NCI-H2081 treated with DMSO at 0.1 percent for 48 hours (cell line): Measurements from ENCODE around the gene RNU5D-1.

Experiments used
- DNase-seq: peaks from one replicate; lab custom pipeline; 2025; lab: John Stamatoyannopoulos, UW

The RNU5D-1 gene

GRCh38 chr1:44724955-44725698 is 5.8 kb downstream of the RNU5D-1 start:
- DNase-seq, result no peak

GRCh38 chr1:44724296-44724954 is 6.5 kb downstream of the RNU5D-1 start:
- no peak for DNase-seq

- no peak for DNase-seq
These were observed 7.3 kb downstream of the RNU5D-1 start for GRCh38 chr1:44723496-44724295.

- DNase-seq, result no peak
These were observed 7.9 kb downstream of the RNU5D-1 start for GRCh38 chr1:44723064-44723463.

- no peak for DNase-seq
These were observed 9.2 kb downstream of the RNU5D-1 start for GRCh38 chr1:44721485-44722361.

GRCh38 chr1:44720281-44720680 is 10.7 kb downstream of the RNU5D-1 start:
- DNase-seq, result no peak

GRCh38 chr1:44719318-44719717 is 11.7 kb downstream of the RNU5D-1 start:
- DNase-seq, result no peak

- DNase-seq, result no peak
These were observed 12.9 kb downstream of the RNU5D-1 start for GRCh38 chr1:44718091-44718490.

GRCh38 chr1:44717653-44718052 is 13.3 kb downstream of the RNU5D-1 start:
- DNase-seq, result no peak

GRCh38 chr1:44717156-44717555 is 13.8 kb downstream of the RNU5D-1 start:
- no peak for DNase-seq

GRCh38 chr1:44714944-44715571 is 15.9 kb downstream of the RNU5D-1 start:
- peak; percentile 38 for DNase-seq

- DNase-seq, result no peak
These were observed 16.4 kb downstream of the RNU5D-1 start for GRCh38 chr1:44714532-44714931.

- no peak for DNase-seq
These were observed 17.6 kb downstream of the RNU5D-1 start for GRCh38 chr1:44713321-44713781.

- no peak for DNase-seq
These were observed 22.8 kb downstream of the RNU5D-1 start for GRCh38 chr1:44707959-44708831.

- no peak for DNase-seq
These were observed 23.7 kb downstream of the RNU5D-1 start for GRCh38 chr1:44707112-44707881.

GRCh38 chr1:44705938-44706337 is 25.0 kb downstream of the RNU5D-1 start:
- no peak for DNase-seq

GRCh38 chr1:44705470-44705869 is 25.5 kb downstream of the RNU5D-1 start:
- DNase-seq, result no peak

- no peak for DNase-seq
These were observed 29.8 kb downstream of the RNU5D-1 start for GRCh38 chr1:44701141-44701573.

- DNase-seq, result no peak
These were observed 30.4 kb downstream of the RNU5D-1 start for GRCh38 chr1:44700573-44700972.
